K562 (cell line): ENCODE results near the gene FAM219B. TPM values are rescaled to one million over a fixed set of nuclear protein-coding genes. Genes with fewer than 3 reads are reported as not detected.
A peak's percentile ranks its signal among the peaks of the same experiment; 100 is the strongest.

ENCODE experiments used
- AFF4 ChIP-seq: sonication (generic); formaldehyde crosslinking; IDR thresholded peaks from 2 replicates; pipeline ENCODE4 v1.8.0; 2023; ENCODE audit warnings: mild to moderate bottlenecking, missing genetic modification reagents
- CEBPB ChIP-seq: fragments of 450-650 bp; IDR thresholded peaks from 2 replicates; pipeline ENCODE4 v1.6.1; 2016; ENCODE audit warnings: missing genetic modification characterization, missing compliant biosample characterization
- CREB3L1 ChIP-seq: fragments of 450-650 bp; IDR thresholded peaks from 2 replicates; pipeline ENCODE4 v1.6.1; 2014; ENCODE audit warnings: low read depth, mild to moderate bottlenecking, moderate library complexity, borderline replicate concordance
- HDAC2 ChIP-seq: fragments of 450-650 bp; IDR thresholded peaks from 2 replicates; pipeline ENCODE4 v1.6.1; 2016; ENCODE audit warnings: mild to moderate bottlenecking
- HDGF ChIP-seq: fragments of 450-650 bp; IDR thresholded peaks from 2 replicates; pipeline ENCODE4 v1.6.1; 2016
- HNRNPUL1 ChIP-seq: fragments of 200-400 bp; formaldehyde crosslinking; IDR thresholded peaks from 2 replicates; pipeline ENCODE4 v1.6.1; 2017; ENCODE audit warnings: low read length
- MTA3 ChIP-seq: fragments of 450-650 bp; formaldehyde crosslinking; IDR thresholded peaks from 2 replicates; pipeline ENCODE4 v1.6.1; 2017; ENCODE audit warnings: mild to moderate bottlenecking, borderline replicate concordance
- NFRKB ChIP-seq: fragments of 450-650 bp; IDR thresholded peaks from 2 replicates; pipeline ENCODE4 v1.6.1; 2016; ENCODE audit warnings: low read depth
- POLR2B ChIP-seq: fragments of 450-650 bp; IDR thresholded peaks from 2 replicates; pipeline ENCODE4 v1.6.1; 2018; ENCODE audit warnings: low read depth; ENCODE audit not compliant: partially characterized antibody
- SMAD1 ChIP-seq: fragments of 150-350 bp; IDR thresholded peaks from 2 replicates; pipeline ENCODE4 v1.6.1; 2014; ENCODE audit warnings: low read length, low read depth; ENCODE audit not compliant: partially characterized antibody
- SMC3 ChIP-seq: conservative IDR thresholded peaks from 2 replicates; pipeline ENCODE4 v1.6.1; 2011; ENCODE audit warnings: low read depth, low read length, improper control_type of control experiment; ENCODE audit not compliant: insufficient read depth
- ZNF143 ChIP-seq: sonication (generic); formaldehyde crosslinking; IDR thresholded peaks from 2 replicates; pipeline ENCODE4 v1.9.0; 2022; ENCODE audit warnings: mild to moderate bottlenecking, missing genetic modification reagents
- ZNF24 ChIP-seq: fragments of 450-650 bp; IDR thresholded peaks from 2 replicates; pipeline ENCODE4 v1.6.1; 2016
- ZNF395 ChIP-seq: fragments of 200-800 bp; sonication (Bioruptor generic); IDR thresholded peaks from 2 replicates; pipeline ENCODE4 v1.6.1; 2017; ENCODE audit warnings: missing genetic modification characterization, missing compliant biosample characterization
- ZNF639 ChIP-seq, 2 experiments: fragments of 200-800 bp in 1 of 2; sonication (Bioruptor generic) in 1 of 2; sonication (generic) in 1 of 2; formaldehyde crosslinking in 1 of 2; IDR thresholded peaks in 1 of 2; conservative IDR thresholded peaks in 1 of 2; 2 replicates each; pipeline versions ENCODE4 v1.5.0 to v1.6.1; 2016 to 2020; ENCODE audit warnings: missing compliant biosample characterization in 1 of 2, missing genetic modification characterization in 1 of 2, missing genetic modification reagents in 1 of 2
- polyA plus RNA-seq, 8 experiments: library from polyadenylated mRNA; depleted of rRNA in 4 of 8; stranded (reverse) in 5 of 8; unstranded in 3 of 8; fragments of >200 nt; fragmentation: Nextera tagmentation in 2 of 8; fragmentation: Illumina TruSeq in 1 of 8; extraction: Ambion mirVana in 2 of 8; extraction: Trizol in 1 of 8; gene quantifications; 2 replicates each; pipeline versions ENCODE4 v1.2.1 to v1.2.3, GENCODE V29; 2011 to 2014; ENCODE audit warnings: inconsistent platforms in 1 of 8, missing spikeins in 1 of 8
- total RNA-seq, 7 experiments: library from RNA; depleted of rRNA in 6 of 7; stranded (reverse); fragments of >200 nt in 6 of 7; fragmentation: Illumina TruSeq in 2 of 7; extraction: Trizol in 2 of 7; gene quantifications; 2 replicates each; pipeline versions ENCODE4 v1.2.1 to v1.2.3, GENCODE V29; 2011 to 2021; ENCODE audit warnings: low replicate concordance in 1 of 7

Gene FAM219B
- total and polyA plus RNA-seq, 9 of the 15 experiments (the other 6 are each of a cell fraction or from before 2014, with no cell fraction given) = 6.8 to 50.4 (median 29.4) TPM

- TF ChIP-seq HDAC2 (0 out of 2 replicates have a peak, but pooled peaks have one; percentile 20), CREB3L1 (no peak), ZNF143 (CRISPR knock-in tag) (no peak), SMAD1 (no peak), NFRKB (0 out of 2 replicates have a peak, but pooled peaks have one; percentile 14), ZNF639 (CRISPR knock-in tag; conservative IDR thresholded peaks at IDR 0.05 in 1 of 2, IDR thresholded peaks at IDR 0.05 in 1 of 2) (0 out of 4 replicates have a peak, but pooled peaks of 1 of the 2 experiments have one; percentile 49), ZNF395 (CRISPR knock-in tag) (0 out of 2 replicates have a peak, but pooled peaks have one; percentile 52), POLR2B (no peak), AFF4 (0 out of 2 replicates have a peak, but pooled peaks have one; percentile 51), HNRNPUL1 (no peak), CEBPB (tag) (no peak), MTA3 (no peak), HDGF (0 out of 2 replicates have a peak, but pooled peaks have one; percentile 55), SMC3 (no peak), ZNF24 (no peak)
Observed at GRCh38 chr15:74907163-74907870, 666 bp upstream of the FAM219B start (continued).
